Activated T-helper 1 cell treated with anti-CD3 and anti-CD28 coated beads, Interleukin-12 subunit alpha, Interleukin-12 subunit beta, Interleukin-2, Interleukin-4 antibody, amounts not matched to agents 30 ng/mL and 10 ng/mL and 1 ng/mL, durations not matched to agents 14 hours and 24 hours and 36 hours (primary cell): ENCODE measurements around the gene U2AF1. TPM values are rescaled to one million over a fixed set of nuclear protein-coding genes. Genes with fewer than 3 reads are reported as not detected.
"Not testable (repeated sequence)": the region's sequence is repeated elsewhere in the genome, so short reads cannot be mapped to it uniquely, and the experiment has no call there.

ENCODE experiments used
- DNase-seq: peaks from one replicate; pipeline ENCODE4 v3.0.0; 2021; ENCODE audit warnings: low spot score
- H3K27ac Mint-ChIP-seq: one replicate; pipeline ENCODE4 v1.8.0; 2021; ENCODE audit warnings: mild to moderate bottlenecking, mixed read lengths
- H3K27me3 Mint-ChIP-seq: one replicate; pipeline ENCODE4 v1.8.0; 2022; ENCODE audit warnings: mild to moderate bottlenecking, moderate library complexity, mixed read lengths; ENCODE audit not compliant: insufficient read depth
- H3K36me3 Mint-ChIP-seq: one replicate; pipeline ENCODE4 v1.8.0; 2021; ENCODE audit warnings: low read depth, mixed read lengths
- H3K4me1 Mint-ChIP-seq: one replicate; pipeline ENCODE4 v1.8.0; 2021; ENCODE audit warnings: low read depth, mixed read lengths
- H3K4me3 Mint-ChIP-seq: one replicate; pipeline ENCODE4 v1.8.0; 2021; ENCODE audit warnings: mild to moderate bottlenecking, moderate library complexity, mixed read lengths
- H3K9me3 Mint-ChIP-seq: one replicate; pipeline ENCODE4 v1.8.0; 2021; ENCODE audit warnings: mixed read lengths
- intact Hi-C: fragments of 100-400 bp; cut with micrococcal nuclease; formaldehyde crosslinking; loops from one replicate; pipeline ENCODE4 v1.15.1; 2024
- total RNA-seq: library from RNA; stranded (reverse); gene quantifications from 2 replicates; pipeline ENCODE4 v1.2.3, GENCODE V29; 2022

U2AF1 gene, protein sequence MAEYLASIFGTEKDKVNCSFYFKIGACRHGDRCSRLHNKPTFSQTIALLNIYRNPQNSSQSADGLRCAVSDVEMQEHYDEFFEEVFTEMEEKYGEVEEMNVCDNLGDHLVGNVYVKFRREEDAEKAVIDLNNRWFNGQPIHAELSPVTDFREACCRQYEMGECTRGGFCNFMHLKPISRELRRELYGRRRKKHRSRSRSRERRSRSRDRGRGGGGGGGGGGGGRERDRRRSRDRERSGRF
- 9.3 and 17.9 TPM in 2 replicates for total RNA-seq

DNA sequence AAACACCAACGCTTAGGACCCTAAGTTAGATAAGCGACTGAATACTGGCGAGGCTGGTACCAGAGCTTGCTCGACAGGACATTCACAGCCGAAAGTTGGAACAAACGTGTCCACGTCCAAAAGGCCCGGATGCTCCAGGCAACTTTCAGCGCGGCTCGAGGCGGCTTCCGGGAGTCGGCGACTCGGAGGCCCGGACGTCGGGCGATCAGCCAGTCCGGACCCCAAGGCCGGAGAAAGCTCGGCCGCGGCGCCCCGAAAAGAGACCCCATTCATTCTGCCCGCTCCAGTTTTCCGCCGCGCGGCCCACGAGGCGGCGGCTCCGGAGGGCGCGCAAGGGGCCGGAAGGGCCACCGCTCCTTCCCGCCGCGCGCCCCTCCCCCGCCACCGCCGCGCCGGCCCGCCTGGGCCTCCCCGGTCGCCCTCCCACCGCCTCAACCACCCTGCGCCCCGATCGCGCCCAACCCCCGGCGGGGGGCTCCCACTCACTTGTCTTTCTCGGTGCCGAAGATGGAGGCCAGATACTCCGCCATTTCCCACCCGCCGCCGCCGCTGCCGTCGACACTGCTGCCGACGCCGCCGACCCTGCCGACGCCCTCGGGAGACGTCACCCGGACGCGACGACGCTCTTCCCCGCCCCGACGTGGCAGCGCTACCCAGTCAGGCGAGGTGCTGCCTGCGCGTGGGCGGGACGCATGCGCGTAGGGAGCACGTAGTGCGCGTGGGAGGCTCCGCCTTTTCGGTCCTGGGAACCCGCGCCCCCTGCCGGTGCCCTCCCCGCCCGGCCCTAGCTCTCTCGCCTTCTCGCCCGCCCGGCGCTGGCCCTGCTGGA, at the start of gene U2AF1:
TSS of gene U2AF1 (minus strand) at position 606 of the 829 bp plus-strand sequence. CDS start at position 530, 76 bp downstream.
- H3K27ac Mint-ChIP-seq, DNase-seq, H3K9me3 Mint-ChIP-seq, H3K4me3 Mint-ChIP-seq, intact Hi-C loops, H3K4me1 Mint-ChIP-seq, H3K36me3 Mint-ChIP-seq, H3K27me3 Mint-ChIP-seq: not testable (repeated sequence)

DNA sequence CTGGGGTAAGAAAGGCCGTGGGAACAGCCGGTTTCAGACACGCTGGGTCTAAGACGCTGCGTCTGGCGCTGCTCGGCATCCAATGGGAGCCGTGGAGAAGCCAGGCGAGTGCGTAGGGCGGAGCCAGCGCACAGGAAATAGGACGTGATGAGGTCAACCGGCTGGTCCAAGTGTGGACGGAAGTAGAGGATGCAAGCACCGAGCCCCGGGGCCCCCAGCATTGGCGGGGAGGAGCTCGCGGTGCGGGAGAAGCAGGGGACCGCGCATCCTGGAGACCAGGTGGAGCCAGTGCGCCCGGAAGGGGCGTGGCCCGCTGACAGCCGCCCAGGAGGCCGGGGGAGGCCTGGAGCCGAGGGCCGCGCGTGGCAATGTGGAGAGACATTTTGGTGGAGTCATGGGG, 46.2 kb upstream of the U2AF1 start:
- DNase-seq, H3K4me1 Mint-ChIP-seq, H3K27me3 Mint-ChIP-seq, H3K36me3 Mint-ChIP-seq, H3K4me3 Mint-ChIP-seq, intact Hi-C loops, H3K27ac Mint-ChIP-seq, H3K9me3 Mint-ChIP-seq: not testable (repeated sequence)

DNA sequence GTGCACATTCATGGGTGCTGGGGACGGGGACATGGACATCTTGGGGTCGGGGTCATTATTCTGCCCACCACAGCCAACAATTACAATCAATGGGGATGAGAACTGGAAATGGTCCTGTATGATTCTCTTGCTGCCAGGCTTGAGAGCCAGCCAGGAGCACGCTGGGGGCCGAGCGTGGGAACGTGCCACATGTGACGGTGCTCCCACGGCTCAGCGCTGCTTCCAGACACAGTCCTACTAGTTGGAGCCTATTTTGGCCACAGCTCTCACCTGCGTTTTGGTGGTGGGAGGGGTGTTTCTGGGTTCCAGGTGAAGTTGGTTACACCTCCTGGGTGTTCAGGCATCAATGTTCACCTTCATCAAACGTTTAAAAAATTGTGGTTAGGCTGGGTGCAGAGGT, 42.0 kb upstream of the U2AF1 start:
- H3K27me3 Mint-ChIP-seq, DNase-seq, H3K4me3 Mint-ChIP-seq, H3K36me3 Mint-ChIP-seq, H3K4me1 Mint-ChIP-seq, H3K9me3 Mint-ChIP-seq, intact Hi-C loops, H3K27ac Mint-ChIP-seq: not testable (repeated sequence)

DNA sequence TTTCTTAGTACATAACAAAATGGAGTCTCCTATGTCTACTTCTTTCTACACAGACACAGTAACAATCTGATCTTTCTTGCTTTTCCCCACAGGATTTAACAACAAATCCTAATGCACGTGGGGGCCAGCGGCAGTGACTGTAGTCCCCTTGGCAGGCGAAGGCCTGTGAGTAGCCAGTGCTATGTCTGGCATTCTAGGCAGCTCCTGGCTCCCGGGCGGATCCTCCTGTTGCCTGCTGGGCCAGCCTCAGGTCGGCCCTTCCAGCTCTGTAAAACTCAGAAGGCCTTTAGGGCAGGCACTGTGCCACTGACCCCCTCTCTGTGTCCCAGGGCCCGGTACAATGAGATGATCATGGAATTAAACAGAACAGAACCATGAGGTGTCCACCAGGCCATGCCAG, 40.6 kb upstream of the U2AF1 start:
- H3K9me3 Mint-ChIP-seq, DNase-seq, H3K36me3 Mint-ChIP-seq, intact Hi-C loops, H3K27me3 Mint-ChIP-seq, H3K27ac Mint-ChIP-seq, H3K4me3 Mint-ChIP-seq, H3K4me1 Mint-ChIP-seq: not testable (repeated sequence)

DNA sequence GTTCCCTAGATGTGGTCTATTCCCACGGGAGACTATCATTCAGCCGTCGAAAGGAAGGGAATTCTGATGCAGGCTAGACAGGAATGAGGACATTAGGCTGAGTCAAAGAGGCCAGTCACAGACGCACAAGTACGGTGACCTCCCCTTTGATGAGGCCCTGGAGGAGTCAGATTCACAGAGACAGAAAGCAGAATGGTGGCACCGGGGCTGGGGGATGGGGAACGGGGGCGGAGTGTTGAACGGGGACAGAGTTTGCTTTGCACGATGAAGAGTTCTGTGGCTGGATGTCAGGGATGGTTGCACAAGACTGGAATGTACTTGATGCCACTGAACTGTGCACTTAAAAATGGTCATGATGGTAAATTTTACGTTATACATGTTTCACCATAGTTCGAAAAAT, 39.3 kb upstream of the U2AF1 start:
- intact Hi-C loops, H3K27me3 Mint-ChIP-seq, H3K9me3 Mint-ChIP-seq, H3K4me1 Mint-ChIP-seq, H3K36me3 Mint-ChIP-seq, H3K4me3 Mint-ChIP-seq, H3K27ac Mint-ChIP-seq, DNase-seq: not testable (repeated sequence)

DNA sequence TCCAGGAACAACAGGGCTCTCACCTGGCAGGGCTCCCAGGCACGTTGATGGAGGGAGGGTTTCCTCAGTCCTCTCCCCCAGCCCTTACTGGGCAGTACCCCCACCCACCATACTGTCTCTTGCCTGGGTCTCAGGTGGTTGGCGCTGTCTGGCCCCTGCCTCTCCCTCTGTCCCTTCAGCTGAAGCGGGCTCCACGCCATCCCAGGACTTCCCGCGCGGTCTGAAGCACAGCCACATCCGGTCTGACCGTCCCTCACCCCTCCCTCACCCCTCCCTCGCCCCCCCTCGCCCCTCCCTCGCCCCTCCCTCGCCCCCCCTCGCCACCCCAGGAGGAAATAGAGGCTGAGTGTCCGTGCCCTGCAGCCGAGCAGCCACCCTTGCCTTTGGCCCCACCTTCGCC, 34.0 kb upstream of the U2AF1 start:
- H3K27me3 Mint-ChIP-seq, H3K9me3 Mint-ChIP-seq, H3K27ac Mint-ChIP-seq, H3K36me3 Mint-ChIP-seq, H3K4me1 Mint-ChIP-seq, H3K4me3 Mint-ChIP-seq, intact Hi-C loops, DNase-seq: not testable (repeated sequence)

DNA sequence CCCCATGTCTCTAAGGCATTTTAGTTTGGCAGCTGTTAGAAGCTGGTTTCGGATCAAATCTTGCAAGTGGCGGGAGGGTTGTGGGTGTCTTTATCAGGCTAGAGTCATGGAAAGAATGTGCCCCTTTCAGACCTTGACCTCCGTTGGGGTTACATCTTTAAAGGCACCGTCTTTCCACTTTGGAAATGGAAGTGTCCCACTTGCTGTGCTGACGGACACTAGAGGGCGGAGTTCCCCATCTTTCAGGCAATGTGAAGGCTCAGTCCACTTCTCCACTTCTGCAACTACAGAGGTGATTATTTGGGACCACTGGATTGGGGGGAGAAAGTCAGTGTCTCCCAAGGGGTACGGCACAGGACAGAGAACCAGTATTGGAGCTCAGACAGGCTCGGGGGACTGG, 31.6 kb upstream of the U2AF1 start:
- H3K9me3 Mint-ChIP-seq, DNase-seq, H3K27me3 Mint-ChIP-seq, H3K27ac Mint-ChIP-seq, H3K36me3 Mint-ChIP-seq, H3K4me1 Mint-ChIP-seq, H3K4me3 Mint-ChIP-seq, intact Hi-C loops: not testable (repeated sequence)

DNA sequence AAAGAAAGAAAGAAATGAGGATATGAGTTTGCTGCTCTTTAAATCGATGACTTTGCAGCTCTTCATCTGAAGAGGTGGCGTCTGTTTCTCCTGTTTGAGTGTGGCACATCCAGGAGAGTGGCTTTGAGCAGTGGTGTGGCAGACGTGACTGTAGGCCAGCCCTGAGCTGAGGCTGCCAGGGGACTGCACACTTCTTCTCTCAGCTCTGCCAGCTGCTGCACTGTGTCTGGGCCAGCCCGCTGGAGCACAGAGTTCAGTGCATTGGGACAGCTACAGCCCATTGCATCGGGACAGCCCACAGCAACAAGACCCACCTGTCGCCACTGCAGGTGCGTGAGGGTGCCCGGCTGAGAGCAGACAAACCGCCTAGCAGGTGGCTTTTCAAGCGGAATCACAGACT, 27.1 kb upstream of the U2AF1 start:
- H3K9me3 Mint-ChIP-seq, H3K27me3 Mint-ChIP-seq, H3K4me1 Mint-ChIP-seq, intact Hi-C loops, DNase-seq, H3K36me3 Mint-ChIP-seq, H3K27ac Mint-ChIP-seq, H3K4me3 Mint-ChIP-seq: not testable (repeated sequence)

DNA sequence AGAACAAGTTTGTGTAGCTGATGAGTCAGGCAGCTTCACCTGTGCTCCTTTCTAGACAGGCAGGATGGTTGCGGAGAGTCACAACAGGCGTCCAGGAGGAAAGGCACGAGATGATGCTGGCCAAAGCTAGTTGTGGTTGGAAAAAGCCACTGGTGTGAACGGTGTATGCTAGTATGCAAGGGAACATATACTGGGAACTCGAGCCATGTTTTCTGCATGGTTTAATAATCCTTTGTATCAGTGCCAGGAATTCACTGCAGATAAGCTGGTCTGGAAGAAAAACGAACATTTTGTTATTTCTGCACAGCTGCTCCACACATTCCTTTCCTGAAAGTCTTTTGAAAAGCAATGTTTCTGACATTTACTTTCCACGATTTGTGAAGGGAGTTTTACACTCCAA, 22.7 kb upstream of the U2AF1 start:
- H3K27me3 Mint-ChIP-seq, H3K4me1 Mint-ChIP-seq, H3K4me3 Mint-ChIP-seq, H3K36me3 Mint-ChIP-seq, intact Hi-C loops, DNase-seq, H3K9me3 Mint-ChIP-seq, H3K27ac Mint-ChIP-seq: not testable (repeated sequence)

DNA sequence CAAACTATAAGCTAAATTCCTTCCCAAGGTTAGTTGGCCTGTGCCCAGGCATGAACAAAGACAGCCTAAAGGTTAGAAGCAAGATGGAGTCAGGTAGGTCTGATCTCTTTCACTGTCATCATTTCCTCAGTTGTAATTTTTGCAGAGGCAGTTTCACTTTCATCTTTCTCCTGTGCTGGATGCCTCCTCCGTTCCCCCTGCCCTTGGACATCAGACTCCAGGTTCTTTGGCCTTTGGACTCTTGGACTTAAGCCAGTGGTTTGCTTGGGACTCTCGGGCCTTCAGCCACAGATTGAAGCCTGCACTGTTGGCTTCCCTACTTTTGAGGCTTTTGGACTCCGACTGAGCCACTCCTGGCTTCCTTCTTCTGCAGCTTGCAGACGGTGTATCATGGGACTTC, 8.6 kb upstream of the U2AF1 start:
- intact Hi-C loops, H3K36me3 Mint-ChIP-seq, H3K27ac Mint-ChIP-seq, DNase-seq, H3K27me3 Mint-ChIP-seq, H3K4me3 Mint-ChIP-seq, H3K4me1 Mint-ChIP-seq, H3K9me3 Mint-ChIP-seq: not testable (repeated sequence)

DNA sequence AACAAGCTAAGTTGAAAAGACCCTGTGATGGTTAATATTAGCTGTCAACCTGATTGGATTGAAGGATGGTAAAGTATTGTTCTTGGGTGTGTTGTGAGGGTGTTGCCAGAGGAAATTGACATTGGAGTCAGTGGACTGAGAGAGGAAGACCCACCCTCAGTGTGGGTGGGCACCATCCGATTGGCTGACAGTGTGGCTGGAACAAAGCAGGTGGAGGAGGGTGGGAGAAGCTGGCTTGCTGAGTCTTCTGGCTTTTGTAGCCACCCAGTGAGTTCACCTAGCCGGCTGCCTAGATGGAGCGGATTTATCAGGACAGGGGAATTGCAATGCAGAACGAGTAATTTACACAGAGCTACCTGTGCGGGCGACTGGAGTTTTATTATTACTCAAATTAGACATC, 7.1 kb upstream of the U2AF1 start:
- intact Hi-C loops = not testable (repeated sequence)

DNA sequence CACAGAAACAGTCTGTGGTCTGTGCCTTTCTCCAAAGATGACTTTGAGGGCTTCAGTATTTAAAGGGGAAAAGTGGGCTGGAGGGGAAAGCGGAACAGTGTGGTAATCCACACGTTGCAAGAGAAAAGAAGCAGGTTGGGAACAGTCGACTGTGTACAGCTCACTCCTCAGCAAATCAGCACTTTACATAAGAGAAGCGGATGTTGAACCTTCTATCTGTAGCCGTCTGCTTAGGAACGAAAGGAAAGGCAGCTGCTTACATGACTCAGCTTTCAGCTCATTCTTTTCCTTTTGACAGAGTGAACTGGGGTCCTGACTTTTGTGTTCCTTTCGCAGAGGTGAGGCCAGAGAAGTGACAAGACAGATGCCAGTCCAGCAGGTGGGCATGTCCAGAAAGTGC, 1.6 kb upstream of the U2AF1 start:
- DNase-seq, H3K27me3 Mint-ChIP-seq, intact Hi-C loops, H3K4me3 Mint-ChIP-seq, H3K27ac Mint-ChIP-seq, H3K36me3 Mint-ChIP-seq, H3K9me3 Mint-ChIP-seq, H3K4me1 Mint-ChIP-seq: not testable (repeated sequence)

More for the DNA sequence above, 7.1 kb upstream of the U2AF1 start:
- H3K27ac Mint-ChIP-seq, H3K27me3 Mint-ChIP-seq, H3K9me3 Mint-ChIP-seq, H3K4me1 Mint-ChIP-seq, H3K36me3 Mint-ChIP-seq, DNase-seq, H3K4me3 Mint-ChIP-seq: not testable (repeated sequence)

DNA sequence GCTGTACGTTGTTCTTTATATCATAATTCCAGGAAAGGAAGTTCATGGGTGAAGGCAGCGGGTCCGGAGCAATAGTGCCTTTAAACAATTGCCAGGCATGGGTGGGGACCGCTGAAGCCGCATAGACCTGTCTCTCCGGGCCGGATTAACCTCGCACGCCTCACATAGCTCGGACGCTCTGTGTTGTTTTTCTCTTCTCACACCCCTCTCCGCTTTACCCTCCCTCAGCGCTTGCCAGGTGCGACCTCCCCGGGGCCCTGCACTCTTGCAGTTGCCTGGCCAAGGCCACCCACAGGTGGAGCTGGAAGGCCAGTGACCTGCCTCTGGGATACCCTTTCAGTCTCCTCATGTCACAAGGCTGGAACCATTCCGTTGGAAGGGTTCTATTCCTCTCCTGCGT, 807 bp upstream of the U2AF1 start:
- H3K9me3 Mint-ChIP-seq, H3K27ac Mint-ChIP-seq, H3K4me3 Mint-ChIP-seq, H3K36me3 Mint-ChIP-seq, intact Hi-C loops, DNase-seq, H3K27me3 Mint-ChIP-seq, H3K4me1 Mint-ChIP-seq: not testable (repeated sequence)

DNA sequence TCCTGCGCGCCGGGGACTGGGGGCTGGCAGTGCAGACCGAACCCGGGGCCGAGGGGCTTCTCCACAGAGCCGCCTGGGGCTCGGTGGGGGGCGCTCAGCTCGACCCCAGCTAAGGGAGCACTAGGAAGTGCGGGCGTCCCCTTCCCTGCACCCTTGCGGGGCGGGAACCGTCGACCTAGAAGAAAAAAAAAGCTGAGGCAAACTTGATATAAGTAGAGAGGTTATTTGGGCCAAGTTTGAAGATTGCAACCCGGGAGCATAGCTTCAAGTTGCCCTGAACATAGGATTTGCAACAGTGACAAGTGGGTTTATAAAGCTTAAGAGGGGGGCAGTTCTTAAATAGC, 396 bp upstream of the U2AF1 start:
- intact Hi-C loops, H3K9me3 Mint-ChIP-seq, H3K36me3 Mint-ChIP-seq, H3K27me3 Mint-ChIP-seq, DNase-seq, H3K4me1 Mint-ChIP-seq, H3K27ac Mint-ChIP-seq, H3K4me3 Mint-ChIP-seq: not testable (repeated sequence)
